Smooth muscle cell (in vitro differentiated cells): ENCODE results near the gene LMBR1. TPM values are rescaled to one million over a fixed set of nuclear protein-coding genes. Genes with fewer than 3 reads are reported as not detected.
"Not testable (repeated sequence)": the region's sequence is repeated elsewhere in the genome, so short reads cannot be mapped to it uniquely, and the experiment has no call there.

Experiments
- DNase-seq: peaks from one replicate; lab custom pipeline; 2025; ENCODE audit not compliant: unreplicated experiment; lab: John Stamatoyannopoulos, UW
- H2AFZ ChIP-seq: fragments of 200-600 bp; sonication (generic); 2 replicates; pipeline ENCODE4 v1.6.0; 2016; ENCODE audit warnings: antibody characterized with exemption, low read depth, mild to moderate bottlenecking
- H3F3A ChIP-seq: fragments of 200-600 bp; sonication (generic); 2 replicates; pipeline ENCODE4 v1.6.0; 2017; ENCODE audit warnings: antibody characterized with exemption, low read depth
- H3K27ac ChIP-seq: fragments of 200-600 bp; sonication (generic); 2 replicates; pipeline ENCODE4 v1.5.1; 2016; ENCODE audit warnings: low read depth, mild to moderate bottlenecking
- H3K27me3 ChIP-seq: fragments of 200-600 bp; sonication (generic); 2 replicates; pipeline ENCODE4 v1.6.1; 2016; ENCODE audit warnings: low read depth, mild to moderate bottlenecking
- H3K36me3 ChIP-seq: fragments of 200-600 bp; sonication (generic); 2 replicates; pipeline ENCODE4 v1.5.1; 2016; ENCODE audit warnings: low read depth
- H3K4me1 ChIP-seq: fragments of 200-600 bp; sonication (generic); 2 replicates; pipeline ENCODE4 v1.5.1; 2016; ENCODE audit warnings: low read depth
- H3K4me2 ChIP-seq: fragments of 200-600 bp; sonication (generic); 2 replicates; pipeline ENCODE4 v1.6.0; 2016; ENCODE audit warnings: mild to moderate bottlenecking
- H3K4me3 ChIP-seq: fragments of 200-600 bp; sonication (generic); 2 replicates; pipeline ENCODE4 v1.5.1; 2016; ENCODE audit warnings: mild to moderate bottlenecking
- H3K79me2 ChIP-seq: fragments of 200-600 bp; sonication (generic); 2 replicates; pipeline ENCODE4 v1.6.0; 2016; ENCODE audit warnings: low read depth, mild to moderate bottlenecking
- H3K9ac ChIP-seq: fragments of 200-600 bp; sonication (generic); 2 replicates; pipeline ENCODE4 v1.6.0; 2016; ENCODE audit warnings: low read depth
- H3K9me3 ChIP-seq: fragments of 200-600 bp; sonication (generic); replicated peaks from 2 replicates; pipeline ENCODE4 v1.5.1; 2016; ENCODE audit warnings: low read depth
- H4K20me1 ChIP-seq: fragments of 200-600 bp; sonication (generic); 2 replicates; pipeline ENCODE4 v1.6.0; 2016; ENCODE audit warnings: low read depth
- CTCF ChIP-seq: fragments of 200-600 bp; sonication (generic); IDR thresholded peaks from 2 replicates; pipeline ENCODE4 v1.5.1; 2017; ENCODE audit warnings: borderline replicate concordance, mild to moderate bottlenecking, antibody characterized with exemption; ENCODE audit not compliant: insufficient read depth, poor library complexity, severe bottlenecking
- WGBS: methylation state at CpG from one replicate; pipeline ENCODE4 v1.1.7; 2016; ENCODE audit warnings: low lambda C conversion rate; 5-methylcytosine and 5-hydroxymethylcytosine counted together
- polyA plus RNA-seq: library from polyadenylated mRNA; unstranded; fragments of >200 nt; fragmentation: Nextera tagmentation; extraction: Ambion mirVana; gene quantifications from 2 replicates; pipeline ENCODE4 v1.2.1, GENCODE V29; 2016
- total RNA-seq: library from RNA; depleted of rRNA; stranded (reverse); fragments of >200 nt; gene quantifications from 2 replicates; pipeline ENCODE4 v1.2.3, GENCODE V29; 2014

Gene LMBR1
- total and polyA plus RNA-seq, 2 experiments from 2014 or later: 9.7 to 30.3 TPM

GRCh38 chr7:156929789-156930539 is 37.0 kb upstream of the LMBR1 start:
- Histone ChIP-seq H3K79me2 (no peaks in the 10 kb centered on the region), H3K9ac (no peak overlapping the region), H3K36me3 (no peaks in the 10 kb centered on the region), H3K27me3 (no peaks in the 10 kb centered on the region), H3K27ac (no peak overlapping the region), H2AFZ (no peak overlapping the region), H3F3A (no peaks in the 10 kb centered on the region), H3K4me1 (no peaks in the 10 kb centered on the region), H3K4me2 (no peak overlapping the region), H3K9me3 (no peaks in the 10 kb centered on the region), H3K4me3 (no peak overlapping the region), H4K20me1 (no peaks in the 10 kb centered on the region)
- no peak for DNase-seq
- TF ChIP-seq CTCF: no peak
- 67% methylated on average over 16 of the region's 16 CpGs for WGBS

- no peak for DNase-seq
- H2AFZ ChIP-seq: no peak overlapping the region
- TF ChIP-seq CTCF: no peak
- no peaks in the 10 kb centered on the region for H3F3A ChIP-seq
- H3K4me1 ChIP-seq: no peaks in the 10 kb centered on the region
- H3K36me3 ChIP-seq: no peaks in the 10 kb centered on the region
- H4K20me1 ChIP-seq: no peaks in the 10 kb centered on the region
- no peak overlapping the region for H3K9ac ChIP-seq
- H3K4me3 ChIP-seq: no peak overlapping the region
- no peak overlapping the region for H3K4me2 ChIP-seq
- H3K27me3 ChIP-seq: no peaks in the 10 kb centered on the region
- H3K9me3 ChIP-seq: no peaks in the 10 kb centered on the region
- no peak overlapping the region for H3K27ac ChIP-seq
- WGBS: 83% methylated on average over 5 of the region's 5 CpGs
- H3K79me2 ChIP-seq: no peaks in the 10 kb centered on the region
These were observed 35.4 kb upstream of the LMBR1 start for GRCh38 chr7:156928406-156928747.

- H3K9me3 ChIP-seq: no peaks in the 10 kb centered on the region
- no peak overlapping the region for H3K4me3 ChIP-seq
- no peaks in the 10 kb centered on the region for H4K20me1 ChIP-seq
- H3K36me3 ChIP-seq: no peaks in the 10 kb centered on the region
- peak overlapping the region; percentile 75 for H3K4me2 ChIP-seq
- no peaks in the 10 kb centered on the region for H3F3A ChIP-seq
- no peaks in the 10 kb centered on the region for H3K4me1 ChIP-seq
- H3K27me3 ChIP-seq: no peaks in the 10 kb centered on the region
- DNase-seq: no peak
- no peaks in the 10 kb centered on the region for H3K79me2 ChIP-seq
- H3K27ac ChIP-seq: peak overlapping the region; percentile 40
- H3K9ac ChIP-seq: no peak overlapping the region
- H2AFZ ChIP-seq: peak overlapping the region; percentile 77
- no peak for TF ChIP-seq CTCF
- 33% methylated on average over 17 of the region's 17 CpGs for WGBS
These were observed 34.8 kb upstream of the LMBR1 start for GRCh38 chr7:156927571-156928405.

GRCh38 chr7:156925821-156926220 is 32.8 kb upstream of the LMBR1 start:
- H3K4me1 ChIP-seq, H3K4me3 ChIP-seq, DNase-seq, H3K27ac ChIP-seq, H3K9me3 ChIP-seq, H3K27me3 ChIP-seq, H3K9ac ChIP-seq, H2AFZ ChIP-seq, H4K20me1 ChIP-seq, H3F3A ChIP-seq, H3K4me2 ChIP-seq, H3K79me2 ChIP-seq, H3K36me3 ChIP-seq: not testable (repeated sequence)
- 92% methylated on average over 12 of the region's 12 CpGs for WGBS

- not testable (repeated sequence) for H3K4me1 ChIP-seq, H3K9me3 ChIP-seq, H3K4me3 ChIP-seq, H3K27me3 ChIP-seq, H3K79me2 ChIP-seq, H2AFZ ChIP-seq, H3K36me3 ChIP-seq, H3K9ac ChIP-seq, H3K4me2 ChIP-seq, H3F3A ChIP-seq, DNase-seq, H4K20me1 ChIP-seq
- 69% methylated on average over 6 of the region's 6 CpGs for WGBS
- H3K27ac ChIP-seq: peak overlapping the region; percentile 60
These were observed 29.3 kb upstream of the LMBR1 start for GRCh38 chr7:156922304-156922703.
